Transverse colon (tissue), 4 donors: ENCODE measurements around the gene HIVEP3.

ENCODE experiments used
- CTCF ChIP-seq, 5 experiments: fragments of 200-600 bp in 3 of 5; fragments of 450-650 bp in 2 of 5; sonication (generic) in 3 of 5; IDR thresholded peaks; 1 replicate in 2 of 5; 2 replicates in 3 of 5; pipeline ENCODE4 v1.5.1; 2016 to 2017; ENCODE audit warnings: antibody characterized with exemption in 5 of 5, inconsistent platforms in 3 of 5, mild to moderate bottlenecking in 2 of 5, moderate library complexity in 1 of 5
- EP300 ChIP-seq: sonication (generic); formaldehyde crosslinking; IDR thresholded peaks from one replicate; pipeline ENCODE4 v1.6.1; 2017; ENCODE audit warnings: antibody characterized with exemption, low read depth
- POLR2A ChIP-seq: fragments of 450-650 bp; IDR thresholded peaks from one replicate; pipeline ENCODE4 v1.6.1; 2016; ENCODE audit warnings: antibody characterized with exemption, mild to moderate bottlenecking, moderate library complexity
- POLR2AphosphoS5 ChIP-seq, 3 donors: sonication (generic); formaldehyde crosslinking; IDR thresholded peaks; one replicate each; pipeline ENCODE4 v1.6.1; 2016; ENCODE audit warnings: antibody characterized with exemption in 3 of 3

DNA sequence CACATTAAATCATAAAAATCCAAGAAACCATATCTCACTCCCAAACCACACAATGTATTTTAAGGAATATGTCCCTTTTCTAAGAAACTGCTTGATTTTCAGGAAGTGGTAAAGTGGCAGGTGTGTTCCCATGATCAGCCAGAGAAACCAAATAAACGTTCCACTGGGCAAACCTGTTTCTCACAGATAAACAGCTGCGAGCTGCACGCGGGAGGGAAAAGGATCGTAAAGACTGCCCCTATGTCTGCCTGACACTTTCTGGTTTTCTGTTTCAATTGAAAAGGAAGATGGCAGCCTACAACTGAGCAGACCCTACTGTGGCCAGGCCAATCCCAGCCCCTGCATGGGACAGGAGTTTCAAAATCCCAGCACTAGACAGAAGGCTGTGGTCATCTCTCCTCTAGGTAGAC lies 36.6 kb downstream of the HIVEP3 start:
- TF ChIP-seq CTCF (IDR thresholded peaks at IDR 0.05) (no peak), POLR2AphosphoS5 (IDR thresholded peaks at IDR 0.05) (peak in 2 of 3 donors; percentile 7 to 10), POLR2A (no peak), EP300 (no peak)
